SK-N-MC (cell line): ENCODE measurements around the gene PLEKHO1.

Experiments used
- EZH2 ChIP-seq: fragments of 200-600 bp; sonication (generic); IDR thresholded peaks from one replicate; pipeline ENCODE4 v1.6.1; 2017; ENCODE audit warnings: antibody characterized with exemption
- FOXP2 ChIP-seq: optimal IDR thresholded peaks from 2 replicates; pipeline ENCODE3; 2011; ENCODE audit warnings: mild to moderate bottlenecking, moderate library complexity; ENCODE audit not compliant: insufficient read depth; ENCODE audit errors: extremely low read length, control extremely low read depth
- POLR2AphosphoS5 ChIP-seq: IDR thresholded peaks from 2 replicates; pipeline ENCODE4 v1.6.1; 2012; ENCODE audit warnings: mild to moderate bottlenecking, low read depth, low read length, borderline replicate concordance

DNA sequence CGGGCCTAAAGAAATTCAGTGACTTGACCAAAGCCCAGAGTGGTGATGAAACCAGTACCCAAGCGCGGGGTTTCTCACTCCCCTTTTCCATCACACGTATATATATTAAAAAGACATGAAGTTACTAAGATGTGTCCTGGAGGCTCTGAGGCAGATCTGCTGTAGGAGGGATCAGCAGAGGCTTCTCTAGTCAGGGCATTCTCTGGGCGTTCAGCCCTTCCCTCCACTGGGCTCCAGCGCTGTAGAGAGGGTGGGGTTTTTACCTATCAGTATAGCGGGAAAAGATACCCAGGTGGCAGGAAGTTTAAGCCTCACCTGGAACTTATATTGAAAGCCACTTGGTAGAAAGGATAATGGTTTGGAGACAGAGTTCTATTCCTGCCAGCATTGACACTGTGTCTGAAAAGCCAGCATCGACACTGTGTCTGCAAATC lies 862 bp upstream of the PLEKHO1 start:
- TF ChIP-seq POLR2AphosphoS5 (no peak), EZH2 (no peak), FOXP2 (no peak)
